GM12891 (cell line): ENCODE results near the gene RAB38.

Source experiments
- DNase-seq: peaks from one replicate; pipeline ENCODE4 v3.0.0; 2011; ENCODE audit warnings: low spot score; ENCODE audit not compliant: insufficient read length
- FAIRE-seq: peaks from 2 replicates; lab custom pipeline; 2011; peaks lifted over from hg19 to GRCh38; lab: Jason Lieb, UNC
- PAX5 ChIP-seq: IDR thresholded peaks from 2 replicates; pipeline ENCODE4 v1.6.1; 2011; ENCODE audit warnings: low read length, moderate library complexity, mild to moderate bottlenecking; ENCODE audit not compliant: insufficient read depth, severe bottlenecking
- POLR2A ChIP-seq: IDR thresholded peaks from 2 replicates; pipeline ENCODE4 v1.6.1; 2011; ENCODE audit warnings: low read depth, low read length, control low read depth
- POLR2AphosphoS5 ChIP-seq: IDR thresholded peaks from 2 replicates; pipeline ENCODE4 v1.6.1; 2011; ENCODE audit warnings: low read depth, low read length, control low read depth
- POU2F2 ChIP-seq: IDR thresholded peaks from 2 replicates; pipeline ENCODE4 v1.6.1; 2011; ENCODE audit warnings: low read depth, mild to moderate bottlenecking, control low read depth, low read length, moderate library complexity
- SPI1 ChIP-seq: IDR thresholded peaks from 2 replicates; pipeline ENCODE4 v1.6.1; 2011; ENCODE audit warnings: low read depth, low read length, control low read depth
- TAF1 ChIP-seq: IDR thresholded peaks from 2 replicates; pipeline ENCODE4 v1.6.1; 2011; ENCODE audit warnings: low read depth, low read length, control low read depth

Gene RAB38

GRCh38 chr11:88070437-88070836 is 104.8 kb downstream of the RAB38 start:
- no peak for FAIRE-seq
- no peak for DNase-seq
- TF ChIP-seq POU2F2 (no peak), SPI1 (no peak), POLR2A (no peak)

GRCh38 chr11:88068848-88069554 is 106.2 kb downstream of the RAB38 start:
- TF ChIP-seq SPI1 = no peak
- no peak for TF ChIP-seq POLR2AphosphoS5
- FAIRE-seq (no peak), DNase-seq (no peak)

- DNase-seq (no peak), FAIRE-seq (no peak)
- TF ChIP-seq PAX5 (no peak), SPI1 (no peak), POLR2A (no peak), POLR2AphosphoS5 (no peak), TAF1 (no peak), POU2F2 (no peak)
Measured at GRCh38 chr11:88066090-88066489, 109.2 kb downstream of the RAB38 start.

- TF ChIP-seq PAX5 (no peak), TAF1 (no peak), POU2F2 (no peak), POLR2AphosphoS5 (no peak), SPI1 (peak; percentile 53), POLR2A (no peak)
- FAIRE-seq (no peak), DNase-seq (no peak)
Measured at GRCh38 chr11:88064097-88064705, 111.0 kb downstream of the RAB38 start.
